Effector memory CD8-positive, alpha-beta T cell (primary cell): ENCODE results near the gene TMEM269.

Experiments
- ATAC-seq: fragments of 150-1000 bp; cut with Tn5 transposase; replicated peaks from 2 replicates; pipeline ENCODE4 v1.10.0; 2021; ENCODE audit warnings: mild to moderate bottlenecking, moderate library complexity
- DNase-seq, 3 experiments: peaks; one replicate each; pipeline ENCODE4 v3.0.0; 2021
- H3K27ac Mint-ChIP-seq, 2 donors: one replicate each; pipeline ENCODE4 v1.8.0; 2022; ENCODE audit warnings: mild to moderate bottlenecking in 2 of 2, mixed read lengths in 2 of 2, moderate library complexity in 2 of 2
- H3K27me3 Mint-ChIP-seq, 2 donors: one replicate each; pipeline ENCODE4 v1.8.0; 2022; ENCODE audit warnings: mixed read lengths in 2 of 2
- H3K36me3 Mint-ChIP-seq: one replicate; pipeline ENCODE4 v1.8.0; 2022; ENCODE audit warnings: mild to moderate bottlenecking, moderate library complexity, mixed read lengths; ENCODE audit not compliant: insufficient read depth
- H3K4me1 Mint-ChIP-seq, 2 donors: one replicate each; pipeline ENCODE4 v1.8.0; 2022; ENCODE audit warnings: low read depth in 2 of 2, mixed read lengths in 2 of 2
- H3K4me3 Mint-ChIP-seq, 2 donors: one replicate each; pipeline ENCODE4 v1.8.0; 2022; ENCODE audit warnings: mild to moderate bottlenecking in 2 of 2, mixed read lengths in 2 of 2, moderate library complexity in 2 of 2
- H3K9me3 Mint-ChIP-seq, 2 donors: one replicate each; pipeline ENCODE4 v1.8.0; 2022; ENCODE audit warnings: mixed read lengths in 2 of 2

The TMEM269 gene

DNA sequence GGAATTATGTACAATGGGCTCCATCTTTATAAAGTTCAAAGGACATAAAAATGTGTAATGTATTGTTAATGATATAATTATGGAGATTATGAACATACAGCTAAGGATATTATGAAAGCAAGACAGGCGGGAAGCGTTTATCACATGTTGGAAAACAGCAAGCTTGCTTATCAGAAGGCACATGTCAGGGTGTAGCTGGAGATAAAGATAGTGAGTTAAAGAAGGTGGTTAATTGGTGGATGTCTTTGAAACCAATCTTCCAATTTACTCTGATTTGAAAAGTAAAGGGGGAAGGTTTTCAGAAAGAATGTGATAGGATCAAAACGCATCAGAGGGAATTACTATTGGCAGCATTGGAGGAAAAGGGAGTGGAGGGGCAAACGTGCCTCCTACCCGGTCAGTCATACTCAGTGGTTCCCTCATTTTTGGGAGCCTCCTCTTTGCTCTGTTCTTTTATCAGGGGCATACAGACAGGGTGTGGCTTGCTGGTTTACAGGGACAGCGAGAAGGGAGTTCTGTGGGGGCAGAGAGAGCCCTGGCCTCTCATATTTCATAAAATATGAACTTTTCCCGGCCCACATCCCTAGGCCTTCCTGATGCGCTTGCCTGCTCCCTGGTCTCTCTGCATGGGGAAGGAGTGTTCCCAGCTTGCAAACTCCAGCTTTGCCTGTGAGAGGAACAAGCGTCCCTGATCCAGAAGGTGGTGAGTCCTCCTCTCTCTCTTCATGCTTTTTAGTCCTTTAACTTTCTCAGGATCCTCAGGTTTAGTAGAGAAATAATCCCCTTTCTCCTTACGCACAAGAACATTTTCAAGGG lies 40.5 kb downstream of the TMEM269 start:
- no peak for ATAC-seq
- no peaks in the 10 kb centered on the region for H3K9me3 Mint-ChIP-seq
- H3K4me1 Mint-ChIP-seq = no peaks in the 10 kb centered on the region
- H3K27ac Mint-ChIP-seq = no peak overlapping the region
- no peaks in the 10 kb centered on the region for H3K27me3 Mint-ChIP-seq
- H3K36me3 Mint-ChIP-seq = no peaks in the 10 kb centered on the region
- DNase-seq = no peak
- no peak overlapping the region for H3K4me3 Mint-ChIP-seq

DNA sequence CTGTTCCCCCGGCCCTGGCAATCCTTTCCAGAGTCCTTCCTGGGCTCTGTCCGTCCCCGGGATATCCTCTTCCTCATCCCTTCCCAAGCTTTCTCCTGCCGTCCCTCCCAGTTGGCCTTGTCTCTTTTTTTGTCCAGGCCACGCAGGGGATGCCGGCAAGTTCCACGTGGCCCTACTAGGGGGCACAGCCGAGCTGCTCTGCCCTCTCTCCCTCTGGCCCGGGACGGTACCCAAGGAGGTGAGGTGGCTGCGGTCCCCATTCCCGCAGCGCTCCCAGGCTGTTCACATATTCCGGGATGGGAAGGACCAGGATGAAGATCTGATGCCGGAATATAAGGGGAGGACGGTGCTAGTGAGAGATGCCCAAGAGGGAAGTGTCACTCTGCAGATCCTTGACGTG lies 45.8 kb downstream of the TMEM269 start:
- H3K36me3 Mint-ChIP-seq = no peaks in the 10 kb centered on the region
- no peaks in the 10 kb centered on the region for H3K27me3 Mint-ChIP-seq
- H3K4me3 Mint-ChIP-seq = no peak overlapping the region
- no peaks in the 10 kb centered on the region for H3K9me3 Mint-ChIP-seq
- no peaks in the 10 kb centered on the region for H3K4me1 Mint-ChIP-seq
- no peak for ATAC-seq
- no peak overlapping the region for H3K27ac Mint-ChIP-seq
- no peak for DNase-seq

DNA sequence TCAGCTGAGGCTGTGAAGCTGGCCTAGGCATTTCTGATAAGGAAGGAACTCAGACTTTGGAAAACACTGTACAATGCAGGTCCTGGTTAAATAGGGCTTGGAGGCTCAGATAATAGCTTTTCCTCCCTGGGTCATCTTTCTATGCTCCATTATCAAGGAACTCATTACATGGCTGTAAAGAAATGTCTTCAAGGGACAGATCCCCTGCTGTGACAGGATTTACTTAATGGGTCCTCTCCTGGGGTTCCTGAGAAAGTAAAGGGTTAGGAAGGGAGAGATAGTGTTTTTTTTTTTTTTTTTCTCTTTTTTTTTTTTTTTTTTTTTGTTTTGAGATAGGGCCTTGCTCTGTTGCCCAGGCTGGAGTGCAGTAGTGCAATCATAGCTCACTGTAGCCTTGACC lies 46.5 kb downstream of the TMEM269 start:
- H3K9me3 Mint-ChIP-seq = no peaks in the 10 kb centered on the region
- no peaks in the 10 kb centered on the region for H3K36me3 Mint-ChIP-seq
- no peaks in the 10 kb centered on the region for H3K4me1 Mint-ChIP-seq
- ATAC-seq = no peak
- no peak overlapping the region for H3K27ac Mint-ChIP-seq
- no peaks in the 10 kb centered on the region for H3K27me3 Mint-ChIP-seq
- DNase-seq = no peak
- no peak overlapping the region for H3K4me3 Mint-ChIP-seq

DNA sequence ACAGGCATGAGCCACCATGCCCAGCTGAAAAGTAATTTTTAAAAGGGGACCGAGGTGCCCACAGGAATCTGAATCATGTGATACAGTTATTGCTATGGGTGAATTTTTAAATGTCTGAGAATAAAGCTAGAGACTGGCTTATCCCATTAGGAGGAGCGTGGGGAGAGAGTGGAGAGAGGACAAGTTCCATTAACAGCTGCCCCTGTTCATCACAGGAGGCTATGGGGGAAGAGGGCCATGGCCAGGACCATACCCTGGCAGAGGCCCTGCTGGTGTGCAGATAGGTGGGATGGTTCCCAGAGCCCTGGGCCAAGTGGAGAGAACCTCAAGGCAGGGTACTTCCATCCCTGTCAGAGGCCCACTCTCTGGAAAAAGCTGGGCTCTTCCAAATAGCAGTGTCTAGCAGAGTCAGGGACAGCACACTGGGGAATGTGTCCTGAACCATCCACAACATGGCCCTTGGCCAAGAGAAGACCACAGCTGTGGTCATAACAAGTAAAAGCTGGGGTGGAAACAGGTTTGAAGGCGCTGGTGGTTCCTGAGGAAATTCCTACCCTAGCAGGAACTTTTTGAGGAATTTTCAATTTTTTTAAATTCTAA lies 48.0 kb downstream of the TMEM269 start:
- no peak overlapping the region for H3K4me3 Mint-ChIP-seq
- no peaks in the 10 kb centered on the region for H3K4me1 Mint-ChIP-seq
- no peak overlapping the region for H3K27ac Mint-ChIP-seq
- no peaks in the 10 kb centered on the region for H3K9me3 Mint-ChIP-seq
- H3K27me3 Mint-ChIP-seq = no peaks in the 10 kb centered on the region
- ATAC-seq (no peak), DNase-seq (no peak)
- H3K36me3 Mint-ChIP-seq = no peaks in the 10 kb centered on the region

DNA sequence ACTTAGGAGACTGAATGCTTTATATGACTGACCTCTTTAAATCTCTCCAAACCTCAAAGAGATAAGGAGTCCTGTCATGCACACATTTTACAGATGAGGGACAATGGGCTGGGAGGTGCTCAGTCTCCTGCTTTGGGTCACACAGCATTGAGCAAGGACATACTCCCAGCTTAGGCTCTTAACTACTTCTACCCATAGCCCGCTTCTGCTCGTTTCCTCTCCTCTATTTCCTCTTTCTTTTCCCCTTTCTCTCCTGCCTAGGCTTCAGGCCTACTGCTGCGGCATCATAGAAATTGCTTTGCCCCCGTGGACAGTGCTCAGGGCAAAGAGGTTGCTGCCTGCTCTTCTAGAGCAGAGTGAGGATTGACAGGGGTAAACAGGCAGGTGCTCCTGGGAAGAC lies 49.2 kb downstream of the TMEM269 start:
- Mint-ChIP-seq H3K4me1 (no peaks in the 10 kb centered on the region), H3K9me3 (no peaks in the 10 kb centered on the region), H3K27ac (no peak overlapping the region), H3K36me3 (no peaks in the 10 kb centered on the region), H3K4me3 (no peak overlapping the region), H3K27me3 (no peaks in the 10 kb centered on the region)
- ATAC-seq (no peak), DNase-seq (no peak)

DNA sequence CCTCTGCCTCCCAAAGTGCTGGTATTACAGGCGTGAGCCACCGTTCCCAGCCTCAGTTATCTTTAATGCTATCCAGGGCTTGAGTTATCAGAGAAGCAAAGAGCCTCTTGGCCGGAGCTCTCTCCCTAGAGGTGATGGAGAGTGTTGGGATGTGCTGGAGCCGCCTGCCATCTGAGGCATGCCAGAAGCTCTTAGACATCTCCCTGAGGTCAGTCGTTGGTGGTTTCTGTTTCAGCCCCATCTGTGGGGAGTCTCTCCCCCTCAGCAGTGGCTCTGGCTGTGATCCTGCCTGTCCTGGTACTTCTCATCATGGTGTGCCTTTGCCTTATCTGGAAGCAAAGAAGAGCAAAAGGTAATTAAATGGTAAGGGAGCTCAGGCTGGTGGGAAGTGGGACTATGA lies 50.0 kb downstream of the TMEM269 start:
- no peak overlapping the region for H3K27ac Mint-ChIP-seq
- no peak for ATAC-seq
- H3K4me1 Mint-ChIP-seq = no peaks in the 10 kb centered on the region
- H3K27me3 Mint-ChIP-seq = no peaks in the 10 kb centered on the region
- no peak overlapping the region for H3K4me3 Mint-ChIP-seq
- H3K36me3 Mint-ChIP-seq = no peaks in the 10 kb centered on the region
- no peak for DNase-seq
- H3K9me3 Mint-ChIP-seq = no peaks in the 10 kb centered on the region

DNA sequence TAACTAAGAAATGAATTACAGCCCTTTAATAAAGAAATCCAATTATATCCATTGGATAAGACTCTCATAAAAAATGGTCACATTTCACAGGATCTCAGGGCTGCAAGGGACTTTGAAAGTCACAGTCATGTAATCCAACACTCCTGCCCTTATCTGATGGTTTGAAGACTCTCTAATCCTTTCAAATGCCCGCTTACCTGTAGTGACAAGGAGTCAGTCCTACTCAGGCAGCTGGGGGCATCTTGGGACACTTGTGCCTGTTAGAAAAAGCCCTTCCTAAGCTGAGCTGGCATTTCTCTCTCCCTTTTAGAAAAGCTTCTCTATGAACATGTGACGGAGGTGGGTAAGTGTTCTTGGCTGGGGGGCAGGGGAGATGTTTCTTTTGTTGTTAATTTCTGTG lies 50.6 kb downstream of the TMEM269 start:
- Mint-ChIP-seq H3K4me1 (no peaks in the 10 kb centered on the region), H3K27ac (no peak overlapping the region), H3K9me3 (no peaks in the 10 kb centered on the region), H3K27me3 (no peaks in the 10 kb centered on the region), H3K4me3 (no peak overlapping the region), H3K36me3 (no peaks in the 10 kb centered on the region)
- ATAC-seq (no peak), DNase-seq (no peak)

DNA sequence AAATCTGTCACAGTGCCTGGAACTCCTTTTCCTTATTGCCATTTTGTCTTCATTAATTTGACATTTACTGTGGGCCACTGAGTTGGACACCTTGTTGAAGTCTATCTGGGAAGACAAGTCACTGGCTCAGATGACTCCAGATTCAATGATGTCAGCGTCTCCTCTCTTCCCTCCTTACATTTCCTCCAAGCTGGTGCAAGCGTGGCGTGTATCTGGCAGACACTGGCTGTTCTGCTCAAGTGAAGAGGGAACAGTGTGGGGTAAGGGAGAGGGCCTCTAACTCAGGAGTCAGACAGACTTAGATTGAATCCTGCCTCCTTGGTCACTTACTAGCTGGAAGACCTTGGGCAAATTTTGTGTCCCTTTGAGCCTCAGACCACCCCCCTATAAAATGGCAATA lies 52.9 kb downstream of the TMEM269 start:
- H3K4me3 Mint-ChIP-seq = no peak overlapping the region
- no peaks in the 10 kb centered on the region for H3K4me1 Mint-ChIP-seq
- H3K36me3 Mint-ChIP-seq = no peaks in the 10 kb centered on the region
- DNase-seq = no peak
- no peaks in the 10 kb centered on the region for H3K27me3 Mint-ChIP-seq
- no peak overlapping the region for H3K27ac Mint-ChIP-seq
- H3K9me3 Mint-ChIP-seq = no peaks in the 10 kb centered on the region
- ATAC-seq = no peak

DNA sequence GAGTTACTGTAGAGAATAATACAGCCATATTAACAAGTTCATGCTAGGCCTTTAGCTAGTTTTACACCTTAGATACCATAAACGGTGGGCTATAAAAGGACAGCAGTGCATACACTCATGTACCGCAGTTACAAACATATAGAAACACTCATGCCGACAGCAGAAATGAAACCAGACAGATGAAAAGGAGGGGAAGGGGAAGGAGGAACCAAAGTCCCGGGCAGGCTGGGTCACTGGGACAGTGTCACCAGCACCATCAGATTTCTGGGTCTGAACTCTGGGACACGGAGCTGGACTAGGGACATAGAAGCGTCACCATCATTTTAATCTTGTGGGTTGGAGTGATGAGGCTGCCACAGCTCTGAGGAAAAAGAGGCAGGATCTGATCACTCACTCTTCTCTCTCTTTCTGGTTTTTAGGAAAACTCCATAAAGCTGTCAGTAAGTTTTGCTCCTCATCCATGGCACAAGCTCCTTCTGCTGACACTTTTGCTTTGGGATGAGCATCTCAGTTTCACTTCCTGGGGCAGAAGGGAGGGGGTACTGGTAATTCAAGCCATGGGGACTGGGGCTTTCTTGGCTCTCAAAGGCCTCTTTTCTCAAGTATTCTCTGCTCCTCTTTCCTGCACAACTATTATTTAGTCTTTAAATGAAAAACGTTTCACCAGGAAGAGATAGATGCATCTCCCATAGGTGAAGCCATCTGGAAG lies 53.8 kb downstream of the TMEM269 start:
- no peak for ATAC-seq
- no peaks in the 10 kb centered on the region for H3K9me3 Mint-ChIP-seq
- H3K36me3 Mint-ChIP-seq = no peaks in the 10 kb centered on the region
- no peak overlapping the region for H3K27ac Mint-ChIP-seq
- DNase-seq = no peak
- H3K4me3 Mint-ChIP-seq = no peak overlapping the region
- H3K4me1 Mint-ChIP-seq = no peaks in the 10 kb centered on the region
- no peaks in the 10 kb centered on the region for H3K27me3 Mint-ChIP-seq

DNA sequence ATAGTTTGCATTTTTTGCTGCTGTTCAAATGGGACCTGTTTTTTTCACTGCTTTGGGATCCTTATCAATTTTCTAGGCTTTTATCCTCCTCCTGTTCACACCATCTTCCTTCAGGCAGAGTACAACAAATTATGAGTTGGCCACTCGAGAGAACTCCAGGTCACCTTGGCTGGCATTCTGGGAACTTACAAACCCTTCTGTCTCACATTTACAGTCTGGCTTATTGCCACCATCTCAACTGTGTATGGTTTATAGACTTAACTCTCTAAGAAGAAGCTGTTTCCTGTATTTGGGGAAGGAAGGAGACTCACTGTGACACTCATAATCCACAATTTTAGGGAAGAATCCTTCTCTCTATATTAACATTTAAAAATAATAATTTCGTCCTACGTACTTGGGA lies 56.2 kb downstream of the TMEM269 start:
- H3K27me3 Mint-ChIP-seq = no peaks in the 10 kb centered on the region
- no peaks in the 10 kb centered on the region for H3K9me3 Mint-ChIP-seq
- H3K27ac Mint-ChIP-seq = no peak overlapping the region
- no peaks in the 10 kb centered on the region for H3K4me1 Mint-ChIP-seq
- H3K4me3 Mint-ChIP-seq = no peak overlapping the region
- H3K36me3 Mint-ChIP-seq = no peaks in the 10 kb centered on the region
- DNase-seq = no peak
- ATAC-seq = no peak

DNA sequence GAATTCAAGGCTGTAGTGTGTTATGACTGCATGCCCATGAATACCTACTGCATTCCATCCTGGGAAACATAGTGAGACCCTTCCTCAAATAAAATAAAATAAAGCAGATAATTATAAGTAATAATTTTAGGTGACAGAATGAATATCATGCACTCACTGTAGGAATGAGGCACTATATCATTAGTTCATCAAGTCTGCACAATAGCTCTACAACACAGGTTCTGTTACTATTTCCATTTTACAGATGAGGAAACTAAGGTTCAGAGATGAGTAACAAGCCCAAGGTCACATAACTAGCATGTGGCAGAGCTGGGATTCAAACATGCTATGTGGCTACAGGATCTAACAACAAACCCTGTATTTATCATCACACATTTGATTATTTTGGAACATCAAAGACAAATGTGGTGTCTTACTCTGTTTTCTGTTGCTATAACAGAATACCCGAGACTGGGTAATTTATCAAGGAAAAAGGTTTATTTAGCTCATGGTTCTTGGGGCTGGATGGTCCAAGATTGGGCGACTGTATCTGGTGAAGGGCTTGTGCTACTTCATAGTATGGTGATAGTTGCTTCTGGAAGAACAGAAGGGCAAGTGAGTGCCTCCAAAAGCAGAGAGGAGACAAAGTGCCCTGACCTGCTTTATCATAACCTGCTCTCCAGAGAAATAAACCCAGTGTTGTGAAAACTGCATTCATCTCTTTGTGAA lies 56.8 kb downstream of the TMEM269 start:
- Mint-ChIP-seq H3K4me3 (no peak overlapping the region), H3K4me1 (peaks cover 0 to 3% of the 10 kb centered on the region in 2 donors), H3K27ac (no peak overlapping the region), H3K27me3 (no peaks in the 10 kb centered on the region), H3K9me3 (no peaks in the 10 kb centered on the region), H3K36me3 (no peaks in the 10 kb centered on the region)
- no peak for ATAC-seq
- no peak for DNase-seq

DNA sequence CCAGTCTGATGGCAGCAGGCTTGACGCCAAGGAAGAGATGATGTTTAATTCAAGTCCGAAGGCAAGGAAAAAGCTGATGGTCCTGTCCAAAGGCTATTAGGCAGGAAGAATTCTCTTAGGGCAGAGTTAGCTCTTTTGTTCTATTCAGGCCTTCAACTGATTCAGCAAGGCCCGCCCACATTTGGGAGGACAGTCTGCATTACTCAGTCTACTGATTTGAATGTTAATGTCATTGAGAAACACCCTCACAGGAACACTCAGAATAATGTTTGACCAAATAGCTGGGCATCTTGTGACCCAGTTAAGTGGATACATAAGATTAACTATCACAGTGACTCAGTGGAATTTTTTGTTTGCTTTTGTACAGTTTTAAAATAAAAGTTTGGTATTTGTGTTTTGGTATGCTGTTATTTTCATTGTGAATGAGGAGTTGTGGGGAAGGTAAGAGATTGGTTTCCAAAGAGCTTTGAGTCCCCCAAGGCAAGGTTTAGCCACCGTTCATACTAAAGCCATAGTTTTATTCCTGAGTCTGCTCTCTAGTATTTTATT lies 59.9 kb downstream of the TMEM269 start:
- Mint-ChIP-seq H3K9me3 (no peaks in the 10 kb centered on the region), H3K4me1 (peaks cover 20 to 22% of the 10 kb centered on the region in 2 donors), H3K27me3 (no peaks in the 10 kb centered on the region), H3K36me3 (no peaks in the 10 kb centered on the region), H3K4me3 (no peak overlapping the region), H3K27ac (no peak overlapping the region)
- ATAC-seq (no peak), DNase-seq (no peak)

DNA sequence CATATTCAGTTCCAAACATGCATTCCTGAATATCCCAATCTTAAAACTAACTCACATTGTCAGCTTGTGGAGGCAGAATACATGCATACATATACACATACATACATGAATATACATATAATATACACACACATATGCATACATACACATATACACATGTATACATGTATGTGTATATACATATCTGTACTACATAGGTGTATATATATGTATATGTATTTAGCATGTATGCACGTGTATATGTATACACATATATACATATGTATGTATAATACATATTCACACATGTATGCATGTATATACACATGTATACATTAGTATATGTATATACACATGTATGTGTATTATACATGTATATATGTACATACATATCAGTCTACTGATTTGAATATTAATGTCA lies 60.4 kb downstream of the TMEM269 start:
- Mint-ChIP-seq H3K4me3 (no peak overlapping the region), H3K4me1 (peaks cover 22 to 26% of the 10 kb centered on the region in 2 donors), H3K36me3 (no peaks in the 10 kb centered on the region), H3K27me3 (no peaks in the 10 kb centered on the region), H3K9me3 (no peaks in the 10 kb centered on the region), H3K27ac (no peak overlapping the region)
- ATAC-seq = no peak
- DNase-seq = no peak
